ENCODE measurements around the gene BPNT1. TPM values are rescaled to one million over a fixed set of nuclear protein-coding genes. Genes with fewer than 3 reads are reported as not detected.
A peak's percentile ranks its signal among the peaks of the same experiment; 100 is the strongest.

Gene BPNT1
- total and polyA plus RNA-seq, 2 of the 13 experiments (the other 11 are each of a cell fraction or from before 2014, with no cell fraction given) = 35.2 to 43.9 TPM

DNA sequence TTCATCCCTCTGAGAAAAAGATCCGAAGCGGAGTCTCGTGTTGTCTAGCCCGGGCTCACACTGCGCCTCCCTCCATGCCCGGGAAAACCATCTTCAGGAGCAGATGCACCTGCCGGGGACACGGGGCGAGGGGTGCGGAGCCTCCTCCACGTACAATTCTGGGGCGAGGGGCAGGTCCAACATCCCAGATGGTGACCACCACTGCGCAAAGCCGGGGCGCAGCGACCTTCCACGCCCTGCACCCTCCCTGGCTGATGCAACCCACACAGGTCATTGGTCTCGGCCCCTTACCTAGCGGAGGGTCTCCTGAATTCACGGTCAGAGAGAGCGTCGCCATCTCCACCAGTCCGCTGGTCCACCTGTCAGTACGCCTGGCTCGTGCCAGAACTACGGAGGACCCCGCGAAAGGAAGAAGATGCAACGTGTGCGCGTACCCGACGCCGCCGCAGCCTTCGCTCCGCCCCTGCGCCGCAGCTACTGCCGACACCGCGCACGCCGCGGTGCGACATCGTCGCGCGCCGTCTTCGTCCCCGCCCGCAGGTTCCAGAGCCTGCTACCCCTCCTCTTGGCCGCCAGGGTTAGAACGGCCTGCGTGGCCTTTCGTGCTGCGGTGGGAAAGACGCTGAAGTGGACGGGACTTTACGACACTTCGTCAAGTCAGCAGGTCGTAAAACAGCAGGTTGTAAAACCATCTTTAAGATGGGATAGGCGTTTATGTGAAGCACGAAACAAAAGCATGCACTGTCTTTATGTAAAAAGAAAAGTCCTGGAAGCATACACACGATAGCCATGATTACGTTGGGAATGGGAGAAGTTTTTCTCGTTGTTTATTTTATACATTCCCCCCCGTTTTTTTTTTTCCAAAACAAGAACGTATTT, 43.3 kb downstream of the BPNT1 start, which contains the start of gene EPRS1 (continued):
- TF ChIP-seq, protein P1, sequence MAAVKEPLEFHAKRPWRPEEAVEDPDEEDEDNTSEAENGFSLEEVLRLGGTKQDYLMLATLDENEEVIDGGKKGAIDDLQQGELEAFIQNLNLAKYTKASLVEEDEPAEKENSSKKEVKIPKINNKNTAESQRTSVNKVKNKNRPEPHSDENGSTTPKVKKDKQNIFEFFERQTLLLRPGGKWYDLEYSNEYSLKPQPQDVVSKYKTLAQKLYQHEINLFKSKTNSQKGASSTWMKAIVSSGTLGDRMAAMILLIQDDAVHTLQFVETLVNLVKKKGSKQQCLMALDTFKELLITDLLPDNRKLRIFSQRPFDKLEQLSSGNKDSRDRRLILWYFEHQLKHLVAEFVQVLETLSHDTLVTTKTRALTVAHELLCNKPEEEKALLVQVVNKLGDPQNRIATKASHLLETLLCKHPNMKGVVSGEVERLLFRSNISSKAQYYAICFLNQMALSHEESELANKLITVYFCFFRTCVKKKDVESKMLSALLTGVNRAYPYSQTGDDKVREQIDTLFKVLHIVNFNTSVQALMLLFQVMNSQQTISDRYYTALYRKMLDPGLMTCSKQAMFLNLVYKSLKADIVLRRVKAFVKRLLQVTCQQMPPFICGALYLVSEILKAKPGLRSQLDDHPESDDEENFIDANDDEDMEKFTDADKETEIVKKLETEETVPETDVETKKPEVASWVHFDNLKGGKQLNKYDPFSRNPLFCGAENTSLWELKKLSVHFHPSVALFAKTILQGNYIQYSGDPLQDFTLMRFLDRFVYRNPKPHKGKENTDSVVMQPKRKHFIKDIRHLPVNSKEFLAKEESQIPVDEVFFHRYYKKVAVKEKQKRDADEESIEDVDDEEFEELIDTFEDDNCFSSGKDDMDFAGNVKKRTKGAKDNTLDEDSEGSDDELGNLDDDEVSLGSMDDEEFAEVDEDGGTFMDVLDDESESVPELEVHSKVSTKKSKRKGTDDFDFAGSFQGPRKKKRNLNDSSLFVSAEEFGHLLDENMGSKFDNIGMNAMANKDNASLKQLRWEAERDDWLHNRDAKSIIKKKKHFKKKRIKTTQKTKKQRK (IDR thresholded peaks at IDR 0.05; ENCODE audit: low read length) = no peak
- no peak for TF ChIP-seq RFXANK (CRISPR knock-in tag; IDR thresholded peaks at IDR 0.05)
- TF ChIP-seq, protein P2, sequence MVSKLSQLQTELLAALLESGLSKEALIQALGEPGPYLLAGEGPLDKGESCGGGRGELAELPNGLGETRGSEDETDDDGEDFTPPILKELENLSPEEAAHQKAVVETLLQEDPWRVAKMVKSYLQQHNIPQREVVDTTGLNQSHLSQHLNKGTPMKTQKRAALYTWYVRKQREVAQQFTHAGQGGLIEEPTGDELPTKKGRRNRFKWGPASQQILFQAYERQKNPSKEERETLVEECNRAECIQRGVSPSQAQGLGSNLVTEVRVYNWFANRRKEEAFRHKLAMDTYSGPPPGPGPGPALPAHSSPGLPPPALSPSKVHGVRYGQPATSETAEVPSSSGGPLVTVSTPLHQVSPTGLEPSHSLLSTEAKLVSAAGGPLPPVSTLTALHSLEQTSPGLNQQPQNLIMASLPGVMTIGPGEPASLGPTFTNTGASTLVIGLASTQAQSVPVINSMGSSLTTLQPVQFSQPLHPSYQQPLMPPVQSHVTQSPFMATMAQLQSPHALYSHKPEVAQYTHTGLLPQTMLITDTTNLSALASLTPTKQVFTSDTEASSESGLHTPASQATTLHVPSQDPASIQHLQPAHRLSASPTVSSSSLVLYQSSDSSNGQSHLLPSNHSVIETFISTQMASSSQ (IDR thresholded peaks at IDR 0.05; ENCODE audit: low read depth) = no peak
- TF ChIP-seq, protein P2 (CRISPR knock-in tag; IDR thresholded peaks at IDR 0.05; ENCODE audit: borderline replicate concordance) = peak; percentile 40; the same call in 1 of the 2 replicates
- TF ChIP-seq SP2 (CRISPR knock-in tag; IDR thresholded peaks at IDR 0.05) = peak; percentile 42; the same call in 1 of the 2 replicates
- no peak for TF ChIP-seq EHMT2 (IDR thresholded peaks at IDR 0.05; ENCODE audit: borderline replicate concordance, low read depth, low read length)
- TF ChIP-seq, protein P3, sequence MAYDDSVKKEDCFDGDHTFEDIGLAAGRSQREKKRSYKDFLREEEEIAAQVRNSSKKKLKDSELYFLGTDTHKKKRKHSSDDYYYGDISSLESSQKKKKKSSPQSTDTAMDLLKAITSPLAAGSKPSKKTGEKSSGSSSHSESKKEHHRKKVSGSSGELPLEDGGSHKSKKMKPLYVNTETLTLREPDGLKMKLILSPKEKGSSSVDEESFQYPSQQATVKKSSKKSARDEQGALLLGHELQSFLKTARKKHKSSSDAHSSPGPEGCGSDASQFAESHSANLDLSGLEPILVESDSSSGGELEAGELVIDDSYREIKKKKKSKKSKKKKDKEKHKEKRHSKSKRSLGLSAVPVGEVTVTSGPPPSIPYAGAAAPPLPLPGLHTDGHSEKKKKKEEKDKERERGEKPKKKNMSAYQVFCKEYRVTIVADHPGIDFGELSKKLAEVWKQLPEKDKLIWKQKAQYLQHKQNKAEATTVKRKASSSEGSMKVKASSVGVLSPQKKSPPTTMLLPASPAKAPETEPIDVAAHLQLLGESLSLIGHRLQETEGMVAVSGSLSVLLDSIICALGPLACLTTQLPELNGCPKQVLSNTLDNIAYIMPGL (CRISPR knock-in tag; IDR thresholded peaks at IDR 0.05; ENCODE audit: borderline replicate concordance in 1 of 2, low read depth in 1 of 2) = peak; percentile 92 to 96
- 0 out of 2 replicates have a peak, but pooled peaks have one; percentile 52 for TF ChIP-seq NFKBIZ (CRISPR knock-in tag; IDR thresholded peaks at IDR 0.05)
- TF ChIP-seq SP4 (CRISPR knock-in tag; IDR thresholded peaks at IDR 0.05) = peak; percentile 78
- peak; percentile 44 for TF ChIP-seq STAG1 (CRISPR knock-in tag; IDR thresholded peaks at IDR 0.05)
- TF ChIP-seq, protein P4, sequence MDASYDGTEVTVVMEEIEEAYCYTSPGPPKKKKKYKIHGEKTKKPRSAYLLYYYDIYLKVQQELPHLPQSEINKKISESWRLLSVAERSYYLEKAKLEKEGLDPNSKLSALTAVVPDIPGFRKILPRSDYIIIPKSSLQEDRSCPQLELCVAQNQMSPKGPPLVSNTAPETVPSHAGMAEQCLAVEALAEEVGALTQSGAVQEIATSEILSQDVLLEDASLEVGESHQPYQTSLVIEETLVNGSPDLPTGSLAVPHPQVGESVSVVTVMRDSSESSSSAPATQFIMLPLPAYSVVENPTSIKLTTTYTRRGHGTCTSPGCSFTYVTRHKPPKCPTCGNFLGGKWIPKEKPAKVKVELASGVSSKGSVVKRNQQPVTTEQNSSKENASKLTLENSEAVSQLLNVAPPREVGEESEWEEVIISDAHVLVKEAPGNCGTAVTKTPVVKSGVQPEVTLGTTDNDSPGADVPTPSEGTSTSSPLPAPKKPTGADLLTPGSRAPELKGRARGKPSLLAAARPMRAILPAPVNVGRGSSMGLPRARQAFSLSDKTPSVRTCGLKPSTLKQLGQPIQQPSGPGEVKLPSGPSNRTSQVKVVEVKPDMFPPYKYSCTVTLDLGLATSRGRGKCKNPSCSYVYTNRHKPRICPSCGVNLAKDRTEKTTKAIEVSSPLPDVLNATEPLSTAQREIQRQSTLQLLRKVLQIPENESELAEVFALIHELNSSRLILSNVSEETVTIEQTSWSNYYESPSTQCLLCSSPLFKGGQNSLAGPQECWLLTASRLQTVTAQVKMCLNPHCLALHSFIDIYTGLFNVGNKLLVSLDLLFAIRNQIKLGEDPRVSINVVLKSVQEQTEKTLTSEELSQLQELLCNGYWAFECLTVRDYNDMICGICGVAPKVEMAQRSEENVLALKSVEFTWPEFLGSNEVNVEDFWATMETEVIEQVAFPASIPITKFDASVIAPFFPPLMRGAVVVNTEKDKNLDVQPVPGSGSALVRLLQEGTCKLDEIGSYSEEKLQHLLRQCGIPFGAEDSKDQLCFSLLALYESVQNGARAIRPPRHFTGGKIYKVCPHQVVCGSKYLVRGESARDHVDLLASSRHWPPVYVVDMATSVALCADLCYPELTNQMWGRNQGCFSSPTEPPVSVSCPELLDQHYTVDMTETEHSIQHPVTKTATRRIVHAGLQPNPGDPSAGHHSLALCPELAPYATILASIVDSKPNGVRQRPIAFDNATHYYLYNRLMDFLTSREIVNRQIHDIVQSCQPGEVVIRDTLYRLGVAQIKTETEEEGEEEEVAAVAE (CRISPR knock-in tag; IDR thresholded peaks at IDR 0.05; ENCODE audit: borderline replicate concordance) = no peak; the same call in 1 of the 2 replicates
- TF ChIP-seq, protein P5, sequence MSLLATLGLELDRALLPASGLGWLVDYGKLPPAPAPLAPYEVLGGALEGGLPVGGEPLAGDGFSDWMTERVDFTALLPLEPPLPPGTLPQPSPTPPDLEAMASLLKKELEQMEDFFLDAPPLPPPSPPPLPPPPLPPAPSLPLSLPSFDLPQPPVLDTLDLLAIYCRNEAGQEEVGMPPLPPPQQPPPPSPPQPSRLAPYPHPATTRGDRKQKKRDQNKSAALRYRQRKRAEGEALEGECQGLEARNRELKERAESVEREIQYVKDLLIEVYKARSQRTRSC (CRISPR knock-in tag; IDR thresholded peaks at IDR 0.05; ENCODE audit: low read depth) = no peak

Measured in HepG2 (cell line).